K562 (cell line): Measurements from ENCODE around the gene LTK. TPM values are rescaled to one million over a fixed set of nuclear protein-coding genes. Genes with fewer than 3 reads are reported as not detected.

Source experiments
- ARNT ChIP-seq, 2 experiments: fragments of 450-650 bp; IDR thresholded peaks; 2 replicates each; pipeline ENCODE4 v1.6.1; 2016; ENCODE audit warnings: mild to moderate bottlenecking in 1 of 2
- ASH1L ChIP-seq: fragments of 450-650 bp; IDR thresholded peaks from 2 replicates; pipeline ENCODE4 v1.6.1; 2018; ENCODE audit warnings: borderline replicate concordance, mild to moderate bottlenecking, low read depth; ENCODE audit not compliant: partially characterized antibody
- CBX1 ChIP-seq: sonication (generic); IDR thresholded peaks from 2 replicates; pipeline ENCODE4 v1.6.1; 2016; ENCODE audit warnings: antibody characterized with exemption, low read depth, mild to moderate bottlenecking
- CUX1 ChIP-seq: fragments of 200-800 bp; sonication (Bioruptor generic); IDR thresholded peaks from 2 replicates; pipeline ENCODE4 v1.6.1; 2016; ENCODE audit warnings: missing genetic modification characterization, missing compliant biosample characterization
- ELF1 ChIP-seq: fragments of 200-800 bp; sonication (Bioruptor generic); IDR thresholded peaks from 2 replicates; pipeline ENCODE4 v1.6.1; 2016; ENCODE audit warnings: missing genetic modification characterization, missing compliant biosample characterization
- ERF ChIP-seq: fragments of 450-650 bp; formaldehyde crosslinking; IDR thresholded peaks from 2 replicates; pipeline ENCODE4 v1.4.0; 2020; ENCODE audit warnings: mild to moderate bottlenecking, mixed read lengths
- GTF2E2 ChIP-seq: fragments of 200-800 bp; sonication (Bioruptor generic); IDR thresholded peaks from 2 replicates; pipeline ENCODE4 v1.6.1; 2016; ENCODE audit warnings: missing genetic modification characterization, missing compliant biosample characterization
- KHSRP ChIP-seq: fragments of 450-650 bp; IDR thresholded peaks from 2 replicates; pipeline ENCODE4 v1.6.1; 2017
- MCM5 ChIP-seq: fragments of 450-650 bp; IDR thresholded peaks from 2 replicates; pipeline ENCODE4 v1.6.1; 2016; ENCODE audit warnings: low read depth
- NFRKB ChIP-seq: fragments of 450-650 bp; IDR thresholded peaks from 2 replicates; pipeline ENCODE4 v1.6.1; 2016; ENCODE audit warnings: low read depth
- NONO ChIP-seq, 2 experiments: fragments of 200-400 bp in 1 of 2; fragments of 450-650 bp in 1 of 2; formaldehyde crosslinking in 1 of 2; IDR thresholded peaks; 2 replicates each; pipeline ENCODE4 v1.6.1; 2017; ENCODE audit warnings: low read depth in 2 of 2, mild to moderate bottlenecking in 2 of 2, moderate library complexity in 2 of 2, low read length in 1 of 2
- PHF21A ChIP-seq: fragments of 450-650 bp; IDR thresholded peaks from 2 replicates; pipeline ENCODE4 v1.6.1; 2017; ENCODE audit warnings: low read depth, borderline replicate concordance
- PYGO2 ChIP-seq: fragments of 450-650 bp; IDR thresholded peaks from 2 replicates; pipeline ENCODE4 v1.6.1; 2016; ENCODE audit warnings: mild to moderate bottlenecking, missing genetic modification characterization, moderate library complexity, missing compliant biosample characterization
- RFX5 ChIP-seq: IDR thresholded peaks from 2 replicates; pipeline ENCODE4 v1.6.1; 2011; ENCODE audit warnings: low read depth, mild to moderate bottlenecking, improper control_type of control experiment, low read length
- SMARCA5 ChIP-seq: fragments of 450-650 bp; IDR thresholded peaks from 2 replicates; pipeline ENCODE4 v1.6.1; 2016
- SRF ChIP-seq, 2 experiments: fragments of 250-450, 450-650 bp in 1 of 2; sonication (Bioruptor Pico) in 1 of 2; sonication (generic) in 1 of 2; formaldehyde crosslinking; IDR thresholded peaks; 2 replicates each; pipeline versions ENCODE4 v1.5.0 to v1.5.1; 2020 to 2022; ENCODE audit warnings: mild to moderate bottlenecking in 1 of 2, missing genetic modification reagents in 1 of 2
- TFAM ChIP-seq: fragments of 250-450 bp; sonication (Bioruptor Pico); conservative IDR thresholded peaks from 2 replicates; pipeline ENCODE4 v1.5.0; 2021; ENCODE audit warnings: mild to moderate bottlenecking, moderate library complexity
- ZFP91 ChIP-seq: sonication (generic); formaldehyde crosslinking; IDR thresholded peaks from 2 replicates; pipeline ENCODE4 v1.8.0; 2022; ENCODE audit warnings: mild to moderate bottlenecking, missing genetic modification reagents
- ZNF253 ChIP-seq: fragments of 250-450 bp; sonication (Bioruptor Pico); conservative IDR thresholded peaks from 2 replicates; pipeline ENCODE4 v1.6.1; 2021; ENCODE audit warnings: mild to moderate bottlenecking
- ZNF280A ChIP-seq: fragments of 450-650 bp; IDR thresholded peaks from 2 replicates; pipeline ENCODE4 v1.6.1; 2018; ENCODE audit warnings: mild to moderate bottlenecking, low read depth; ENCODE audit not compliant: partially characterized antibody
- ZSCAN29 ChIP-seq: fragments of 450-650 bp; IDR thresholded peaks from 2 replicates; pipeline ENCODE4 v1.6.1; 2017
- polyA plus RNA-seq, 8 experiments: library from polyadenylated mRNA; depleted of rRNA in 4 of 8; stranded (reverse) in 5 of 8; unstranded in 3 of 8; fragments of >200 nt; fragmentation: Nextera tagmentation in 2 of 8; fragmentation: Illumina TruSeq in 1 of 8; extraction: Ambion mirVana in 2 of 8; extraction: Trizol in 1 of 8; gene quantifications; 2 replicates each; pipeline versions ENCODE4 v1.2.1 to v1.2.3, GENCODE V29; 2011 to 2014; ENCODE audit warnings: inconsistent platforms in 1 of 8, missing spikeins in 1 of 8
- total RNA-seq, 7 experiments: library from RNA; depleted of rRNA in 6 of 7; stranded (reverse); fragments of >200 nt in 6 of 7; fragmentation: Illumina TruSeq in 2 of 7; extraction: Trizol in 2 of 7; gene quantifications; 2 replicates each; pipeline versions ENCODE4 v1.2.1 to v1.2.3, GENCODE V29; 2011 to 2021; ENCODE audit warnings: low replicate concordance in 1 of 7

The LTK gene
- total and polyA plus RNA-seq, 9 of the 15 experiments (the other 6 are each of a cell fraction or from before 2014, with no cell fraction given), result 0.25 to 4.4 (median 1.8) TPM

- TF ChIP-seq SRF (CRISPR knock-in tag; IDR thresholded peaks at IDR 0.05) (no peak), GTF2E2 (tag) (peak; percentile 61; the same call in 1 of the 2 replicates), ARNT (IDR thresholded peaks at IDR 0.05) (no peak), ZFP91 (CRISPR knock-in tag) (no peak), ASH1L (no peak), ERF (0 out of 2 replicates have a peak, but pooled peaks have one; percentile 56), KHSRP (no peak), ELF1 (peak; percentile 53; the same call in 1 of the 2 replicates), RFX5 (no peak), MCM5 (no peak), NFRKB (no peak), SMARCA5 (no peak), NONO (IDR thresholded peaks at IDR 0.05; ENCODE audit: low read depth in 2 of 2, low read length in 1 of 2) (peak in 1 of 2 experiments; percentile 57; a peak in 2 of 4 replicates), PYGO2 (tag) (no peak), ZSCAN29 (no peak), CBX1 (peak; percentile 54; the same call in 1 of the 2 replicates), ZNF253 (CRISPR knock-in tag) (no peak), TFAM (no peak), CUX1 (CRISPR knock-in tag) (no peak), PHF21A (no peak), ZNF280A (no peak)
These were observed 17.7 kb downstream of the LTK start (continued) for GRCh38 chr15:41495736-41496599.
